T-helper 22 cell (primary cell): ENCODE data around the gene SPANXN1.
"Not testable (repeated sequence)": the region's sequence is repeated elsewhere in the genome, so short reads cannot be mapped to it uniquely, and the experiment has no call there.

Experiments used
- DNase-seq: peaks from one replicate; pipeline ENCODE4 v3.0.0-alpha.2; 2020; ENCODE audit warnings: low read depth

The SPANXN1 gene, protein sequence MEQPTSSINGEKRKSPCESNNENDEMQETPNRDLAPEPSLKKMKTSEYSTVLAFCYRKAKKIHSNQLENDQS

DNA sequence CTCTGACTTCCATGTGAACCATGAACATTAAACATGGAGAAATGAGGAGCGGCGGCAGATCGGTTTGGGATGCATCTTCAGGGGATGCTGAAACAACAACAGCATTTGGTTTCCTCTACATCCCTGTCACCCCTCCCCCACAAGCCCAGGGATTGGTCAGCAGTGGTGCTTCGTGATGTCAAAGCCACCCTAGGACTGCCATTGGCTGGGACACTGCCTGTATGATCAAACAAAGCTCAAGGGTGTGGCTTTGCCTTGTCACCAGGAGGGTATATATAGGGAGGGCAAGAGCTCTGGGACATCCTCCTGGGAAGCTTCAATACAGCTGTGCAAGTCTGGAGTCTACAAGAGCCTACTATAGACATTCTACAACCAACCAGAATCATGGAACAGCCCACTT, at the start of gene SPANXN1:
Gene SPANXN1 (plus strand): TSS at position 301 of the 400 bp plus-strand sequence. CDS start 84 bp downstream, at position 385.
- DNase-seq = not testable (repeated sequence)

DNA sequence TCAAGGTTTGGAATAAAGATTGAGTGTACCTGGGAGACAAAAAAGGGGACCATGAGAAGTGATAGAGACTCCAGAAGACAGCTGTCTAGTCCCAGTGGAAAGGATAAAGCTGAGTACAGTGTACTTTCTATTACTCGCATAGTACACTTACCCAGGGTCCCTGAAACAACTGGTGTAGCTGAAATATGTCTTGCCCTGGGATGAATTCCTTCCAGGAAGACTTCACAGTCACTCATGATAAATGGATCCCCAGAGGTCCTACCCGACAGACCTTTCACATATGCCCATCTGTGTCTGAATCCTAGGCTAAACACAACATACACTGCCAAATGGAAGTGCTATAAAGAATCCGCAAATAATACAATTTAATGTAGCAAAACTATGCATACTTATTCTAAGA, 48.2 kb upstream of the SPANXN1 start:
- DNase-seq = no peak

DNA sequence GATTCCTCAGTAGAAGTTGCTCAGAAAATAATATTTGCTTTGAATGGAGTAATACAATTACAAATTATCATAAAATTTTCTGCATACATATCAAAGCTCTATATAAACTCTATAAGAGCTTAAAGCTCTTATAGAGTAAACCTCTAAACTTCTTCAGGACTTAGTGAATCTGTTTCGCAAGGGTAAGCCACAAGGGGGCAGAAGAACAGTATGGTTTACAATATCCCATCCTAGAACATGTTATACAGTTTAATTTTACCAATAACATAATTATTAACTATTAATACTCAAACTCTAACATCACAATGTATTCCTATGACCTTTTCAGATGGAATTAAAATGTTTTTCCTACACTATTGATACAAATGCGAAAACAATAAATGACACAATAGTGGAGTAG, 33.8 kb upstream of the SPANXN1 start:
- DNase-seq = no peak

DNA sequence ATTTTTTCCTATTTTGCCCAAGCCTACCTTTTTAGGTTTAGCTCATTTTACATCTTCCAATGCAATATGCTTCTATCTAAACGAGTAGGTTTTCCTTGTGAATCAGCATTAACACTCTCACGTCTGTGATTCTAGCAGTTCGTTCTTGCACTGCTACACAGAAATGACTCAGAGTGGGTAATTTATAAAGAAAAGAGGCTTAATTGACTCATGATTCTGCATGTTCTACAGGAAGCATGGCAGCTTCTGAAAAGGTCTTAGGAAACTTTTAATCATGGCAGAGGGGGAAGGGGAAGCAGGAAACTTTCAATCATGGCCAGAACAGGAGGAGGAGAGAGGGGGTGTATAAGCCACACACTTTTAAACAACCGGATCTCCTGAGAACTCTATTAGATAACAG, 44.9 kb downstream of the SPANXN1 start:
- no peak for DNase-seq
